ENCODE data around the gene ACSM5.

The ACSM5 gene

GRCh38 chr16:20404637-20405036 is 4.7 kb upstream of the ACSM5 start, which contains the start of gene PDILT:
PDILT (minus strand) TSS chr16:20404737; CDS start chr16:20399300, 5,437 bp downstream.
- TF ChIP-seq POLR2AphosphoS5 (IDR thresholded peaks at IDR 0.05; ENCODE audit: low read depth, low read length): no peak
- no peak for TF ChIP-seq FOXP2 (optimal IDR thresholded peaks at IDR 0.05; ENCODE audit: borderline replicate concordance, extremely low read depth, extremely low read length, insufficient read depth)
- TF ChIP-seq TAF1 (IDR thresholded peaks at IDR 0.05; ENCODE audit: borderline replicate concordance, insufficient read depth, low read length): no peak
- TF ChIP-seq REST (IDR thresholded peaks at IDR 0.05; ENCODE audit: insufficient read depth in 1 of 2, low read depth in 2 of 2, low read length in 2 of 2): no peak
- no peak for TF ChIP-seq SIN3A (IDR thresholded peaks at IDR 0.05; ENCODE audit: borderline replicate concordance, insufficient read depth, low read length)

GRCh38 chr16:20410121-20410723 is 888 bp downstream of the ACSM5 start:
- TF ChIP-seq POLR2AphosphoS5 (IDR thresholded peaks at IDR 0.05; ENCODE audit: low read depth, low read length): no peak
- no peak for TF ChIP-seq SIN3A (IDR thresholded peaks at IDR 0.05; ENCODE audit: borderline replicate concordance, insufficient read depth, low read length)
- TF ChIP-seq TAF1 (IDR thresholded peaks at IDR 0.05; ENCODE audit: borderline replicate concordance, insufficient read depth, low read length): no peak
- no peak for TF ChIP-seq FOXP2 (optimal IDR thresholded peaks at IDR 0.05; ENCODE audit: borderline replicate concordance, extremely low read depth, extremely low read length, insufficient read depth)
- no peak for TF ChIP-seq REST (IDR thresholded peaks at IDR 0.05; ENCODE audit: insufficient read depth in 1 of 2, low read depth in 2 of 2, low read length in 2 of 2)

- TF ChIP-seq SIN3A (IDR thresholded peaks at IDR 0.05; ENCODE audit: borderline replicate concordance, insufficient read depth, low read length): no peak
- TF ChIP-seq POLR2AphosphoS5 (IDR thresholded peaks at IDR 0.05; ENCODE audit: low read depth, low read length): no peak
- no peak for TF ChIP-seq REST (IDR thresholded peaks at IDR 0.05; ENCODE audit: insufficient read depth in 1 of 2, low read depth in 2 of 2, low read length in 2 of 2)
- TF ChIP-seq TAF1 (IDR thresholded peaks at IDR 0.05; ENCODE audit: borderline replicate concordance, insufficient read depth, low read length): no peak
- no peak for TF ChIP-seq FOXP2 (optimal IDR thresholded peaks at IDR 0.05; ENCODE audit: borderline replicate concordance, extremely low read depth, extremely low read length, insufficient read depth)
These were observed 1.7 kb downstream of the ACSM5 start for GRCh38 chr16:20411055-20411454.

- TF ChIP-seq POLR2AphosphoS5 (IDR thresholded peaks at IDR 0.05; ENCODE audit: low read depth, low read length) (no peak), TAF1 (IDR thresholded peaks at IDR 0.05; ENCODE audit: borderline replicate concordance, insufficient read depth, low read length) (no peak), FOXP2 (optimal IDR thresholded peaks at IDR 0.05; ENCODE audit: borderline replicate concordance, extremely low read depth, extremely low read length, insufficient read depth) (no peak), SIN3A (IDR thresholded peaks at IDR 0.05; ENCODE audit: borderline replicate concordance, insufficient read depth, low read length) (no peak), REST (IDR thresholded peaks at IDR 0.05; ENCODE audit: insufficient read depth in 1 of 2, low read depth in 2 of 2, low read length in 2 of 2) (no peak)
These were observed 6.2 kb downstream of the ACSM5 start for GRCh38 chr16:20415541-20415940.

All from PFSK-1 (cell line).